Choroid plexus epithelial cell (primary cell): ENCODE data around the gene METAP2.

ENCODE experiments used
- DNase-seq: peaks from one replicate; pipeline ENCODE4 v3.0.0-alpha.2; 2010; ENCODE audit warnings: low read depth
- H3K4me3 ChIP-seq: 2 replicates; pipeline ENCODE4 v1.5.1; 2011; ENCODE audit warnings: low read depth, mild to moderate bottlenecking, control low read depth, low read length, moderate library complexity
- CTCF ChIP-seq: conservative IDR thresholded peaks from 2 replicates; pipeline ENCODE4 v1.5.1; 2011; ENCODE audit warnings: low read depth, mild to moderate bottlenecking, control low read depth, inconsistent platforms, low read length, moderate library complexity

The METAP2 gene

GRCh38 chr12:95499772-95500171 is 25.8 kb downstream of the METAP2 start:
- no peak overlapping the region for H3K4me3 ChIP-seq
- no peak for TF ChIP-seq CTCF
- no peak for DNase-seq

- DNase-seq = no peak
- no peak overlapping the region for H3K4me3 ChIP-seq
- no peak for TF ChIP-seq CTCF
Observed at GRCh38 chr12:95504140-95504539, 30.2 kb downstream of the METAP2 start.

- no peak for TF ChIP-seq CTCF
- H3K4me3 ChIP-seq = no peak overlapping the region
- DNase-seq = no peak
Observed at GRCh38 chr12:95505039-95505438, 31.1 kb downstream of the METAP2 start.

GRCh38 chr12:95506707-95507523 is 33.0 kb downstream of the METAP2 start:
- no peak for TF ChIP-seq CTCF
- no peak overlapping the region for H3K4me3 ChIP-seq
- peak; percentile 5 for DNase-seq

- no peak for DNase-seq
- no peak for TF ChIP-seq CTCF
- H3K4me3 ChIP-seq = no peak overlapping the region
Observed at GRCh38 chr12:95509300-95509699, 35.3 kb downstream of the METAP2 start.

- DNase-seq = no peak
- no peak for TF ChIP-seq CTCF
- no peak overlapping the region for H3K4me3 ChIP-seq
Observed at GRCh38 chr12:95511977-95512376, 38.0 kb downstream of the METAP2 start.

GRCh38 chr12:95513599-95513998 is 39.6 kb downstream of the METAP2 start:
- no peak for DNase-seq
- no peak for TF ChIP-seq CTCF
- no peak overlapping the region for H3K4me3 ChIP-seq
